ENCODE data around the gene RLF. TPM values are rescaled to one million over a fixed set of nuclear protein-coding genes. Genes with fewer than 3 reads are reported as not detected.

The RLF gene
- total and polyA plus RNA-seq, 9 of the 15 experiments (the other 6 are each of a cell fraction or from before 2014, with no cell fraction given): 3.6 to 35.0 (median 21.2) TPM

DNA sequence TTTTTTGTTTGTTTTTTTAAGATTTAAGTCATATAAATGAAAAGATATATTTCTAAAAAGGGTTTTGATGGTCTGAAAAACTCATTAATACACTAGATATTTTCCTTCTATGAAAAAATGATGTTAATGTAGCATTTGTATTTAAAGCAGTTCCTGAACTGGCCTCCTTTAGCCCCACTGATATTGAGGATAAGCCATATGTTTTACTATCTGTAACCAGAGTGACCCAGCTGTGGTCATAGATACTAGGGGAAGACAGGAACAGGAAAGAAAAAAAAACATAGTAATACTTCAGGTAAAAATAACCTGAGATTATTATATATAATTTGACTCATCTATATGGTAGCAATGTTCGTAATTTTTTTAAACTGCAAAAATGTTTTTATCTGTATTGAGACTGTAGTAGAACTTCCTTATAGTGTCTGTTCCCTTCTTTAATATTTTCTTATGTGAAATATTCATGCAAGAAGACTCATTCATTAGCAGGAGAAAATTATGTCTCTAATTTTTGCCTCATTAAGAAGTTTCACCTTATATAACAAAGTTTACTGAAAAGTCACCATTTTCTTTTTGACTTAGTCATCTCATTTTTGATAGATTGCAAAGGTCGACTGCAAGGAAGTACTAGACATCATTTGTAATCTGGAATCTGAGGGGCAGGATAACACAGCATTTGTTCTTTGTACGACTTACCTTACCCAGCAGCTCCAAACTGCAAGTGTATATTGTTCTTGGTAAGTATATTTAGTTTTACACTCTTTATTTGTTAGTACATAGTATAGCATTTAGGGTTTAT is 61.0 kb downstream of the RLF start (continued):
- TF ChIP-seq, protein P1, sequence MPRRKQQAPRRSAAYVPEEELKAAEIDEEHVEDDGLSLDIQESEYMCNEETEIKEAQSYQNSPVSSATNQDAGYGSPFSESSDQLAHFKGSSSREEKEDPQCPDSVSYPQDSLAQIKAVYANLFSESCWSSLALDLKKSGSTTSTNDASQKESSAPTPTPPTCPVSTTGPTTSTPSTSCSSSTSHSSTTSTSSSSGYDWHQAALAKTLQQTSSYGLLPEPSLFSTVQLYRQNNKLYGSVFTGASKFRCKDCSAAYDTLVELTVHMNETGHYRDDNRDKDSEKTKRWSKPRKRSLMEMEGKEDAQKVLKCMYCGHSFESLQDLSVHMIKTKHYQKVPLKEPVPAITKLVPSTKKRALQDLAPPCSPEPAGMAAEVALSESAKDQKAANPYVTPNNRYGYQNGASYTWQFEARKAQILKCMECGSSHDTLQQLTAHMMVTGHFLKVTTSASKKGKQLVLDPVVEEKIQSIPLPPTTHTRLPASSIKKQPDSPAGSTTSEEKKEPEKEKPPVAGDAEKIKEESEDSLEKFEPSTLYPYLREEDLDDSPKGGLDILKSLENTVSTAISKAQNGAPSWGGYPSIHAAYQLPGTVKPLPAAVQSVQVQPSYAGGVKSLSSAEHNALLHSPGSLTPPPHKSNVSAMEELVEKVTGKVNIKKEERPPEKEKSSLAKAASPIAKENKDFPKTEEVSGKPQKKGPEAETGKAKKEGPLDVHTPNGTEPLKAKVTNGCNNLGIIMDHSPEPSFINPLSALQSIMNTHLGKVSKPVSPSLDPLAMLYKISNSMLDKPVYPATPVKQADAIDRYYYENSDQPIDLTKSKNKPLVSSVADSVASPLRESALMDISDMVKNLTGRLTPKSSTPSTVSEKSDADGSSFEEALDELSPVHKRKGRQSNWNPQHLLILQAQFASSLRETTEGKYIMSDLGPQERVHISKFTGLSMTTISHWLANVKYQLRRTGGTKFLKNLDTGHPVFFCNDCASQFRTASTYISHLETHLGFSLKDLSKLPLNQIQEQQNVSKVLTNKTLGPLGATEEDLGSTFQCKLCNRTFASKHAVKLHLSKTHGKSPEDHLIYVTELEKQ (CRISPR knock-in tag; IDR thresholded peaks at IDR 0.05): no peak
- TF ChIP-seq, protein P2, sequence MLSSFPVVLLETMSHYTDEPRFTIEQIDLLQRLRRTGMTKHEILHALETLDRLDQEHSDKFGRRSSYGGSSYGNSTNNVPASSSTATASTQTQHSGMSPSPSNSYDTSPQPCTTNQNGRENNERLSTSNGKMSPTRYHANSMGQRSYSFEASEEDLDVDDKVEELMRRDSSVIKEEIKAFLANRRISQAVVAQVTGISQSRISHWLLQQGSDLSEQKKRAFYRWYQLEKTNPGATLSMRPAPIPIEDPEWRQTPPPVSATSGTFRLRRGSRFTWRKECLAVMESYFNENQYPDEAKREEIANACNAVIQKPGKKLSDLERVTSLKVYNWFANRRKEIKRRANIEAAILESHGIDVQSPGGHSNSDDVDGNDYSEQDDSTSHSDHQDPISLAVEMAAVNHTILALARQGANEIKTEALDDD (IDR thresholded peaks at IDR 0.05): peak; percentile 69
- TF ChIP-seq TEAD4 (IDR thresholded peaks at IDR 0.05; ENCODE audit: low read length): peak; percentile 95
- no peak for TF ChIP-seq TEAD4 (CRISPR knock-in tag; IDR thresholded peaks at IDR 0.05; ENCODE audit: borderline replicate concordance)
- no peak for TF ChIP-seq ZNF124 (CRISPR knock-in tag; IDR thresholded peaks at IDR 0.05)
- peak; percentile 45; the same call in 1 of the 2 replicates for TF ChIP-seq SOX6 (IDR thresholded peaks at IDR 0.05)
- TF ChIP-seq POLR3G (IDR thresholded peaks at IDR 0.05; ENCODE audit: extremely low read depth, insufficient read length, insufficient replicate concordance): no peak
- TF ChIP-seq POLR2H (tag; IDR thresholded peaks at IDR 0.05; ENCODE audit: low read depth): peak; percentile 32; the same call in 1 of the 2 replicates
- TF ChIP-seq ZNF140 (CRISPR knock-in tag; IDR thresholded peaks at IDR 0.05): no peak
- peak; percentile 95 for TF ChIP-seq SMARCB1 (IDR thresholded peaks at IDR 0.05; ENCODE audit: insufficient read length, low read depth)
- TF ChIP-seq HNRNPUL1 (IDR thresholded peaks at IDR 0.05; ENCODE audit: low read length): no peak
- no peak for TF ChIP-seq SIN3A (IDR thresholded peaks at IDR 0.05; ENCODE audit: borderline replicate concordance in 2 of 2, control insufficient read depth in 1 of 2, low read depth in 2 of 2, low read length in 2 of 2)
- TF ChIP-seq, protein P3, sequence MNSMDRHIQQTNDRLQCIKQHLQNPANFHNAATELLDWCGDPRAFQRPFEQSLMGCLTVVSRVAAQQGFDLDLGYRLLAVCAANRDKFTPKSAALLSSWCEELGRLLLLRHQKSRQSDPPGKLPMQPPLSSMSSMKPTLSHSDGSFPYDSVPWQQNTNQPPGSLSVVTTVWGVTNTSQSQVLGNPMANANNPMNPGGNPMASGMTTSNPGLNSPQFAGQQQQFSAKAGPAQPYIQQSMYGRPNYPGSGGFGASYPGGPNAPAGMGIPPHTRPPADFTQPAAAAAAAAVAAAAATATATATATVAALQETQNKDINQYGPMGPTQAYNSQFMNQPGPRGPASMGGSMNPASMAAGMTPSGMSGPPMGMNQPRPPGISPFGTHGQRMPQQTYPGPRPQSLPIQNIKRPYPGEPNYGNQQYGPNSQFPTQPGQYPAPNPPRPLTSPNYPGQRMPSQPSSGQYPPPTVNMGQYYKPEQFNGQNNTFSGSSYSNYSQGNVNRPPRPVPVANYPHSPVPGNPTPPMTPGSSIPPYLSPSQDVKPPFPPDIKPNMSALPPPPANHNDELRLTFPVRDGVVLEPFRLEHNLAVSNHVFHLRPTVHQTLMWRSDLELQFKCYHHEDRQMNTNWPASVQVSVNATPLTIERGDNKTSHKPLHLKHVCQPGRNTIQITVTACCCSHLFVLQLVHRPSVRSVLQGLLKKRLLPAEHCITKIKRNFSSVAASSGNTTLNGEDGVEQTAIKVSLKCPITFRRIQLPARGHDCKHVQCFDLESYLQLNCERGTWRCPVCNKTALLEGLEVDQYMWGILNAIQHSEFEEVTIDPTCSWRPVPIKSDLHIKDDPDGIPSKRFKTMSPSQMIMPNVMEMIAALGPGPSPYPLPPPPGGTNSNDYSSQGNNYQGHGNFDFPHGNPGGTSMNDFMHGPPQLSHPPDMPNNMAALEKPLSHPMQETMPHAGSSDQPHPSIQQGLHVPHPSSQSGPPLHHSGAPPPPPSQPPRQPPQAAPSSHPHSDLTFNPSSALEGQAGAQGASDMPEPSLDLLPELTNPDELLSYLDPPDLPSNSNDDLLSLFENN (IDR thresholded peaks at IDR 0.05; ENCODE audit: low read depth in 2 of 2, low read length in 2 of 2): 0 out of 4 replicates have a peak, but pooled peaks of 1 of the 2 experiments have one; percentile 47
- TF ChIP-seq KLF16 (IDR thresholded peaks at IDR 0.05): peak; percentile 80
- TF ChIP-seq SMARCA5 (IDR thresholded peaks at IDR 0.05): no peak
- TF ChIP-seq, protein P4, sequence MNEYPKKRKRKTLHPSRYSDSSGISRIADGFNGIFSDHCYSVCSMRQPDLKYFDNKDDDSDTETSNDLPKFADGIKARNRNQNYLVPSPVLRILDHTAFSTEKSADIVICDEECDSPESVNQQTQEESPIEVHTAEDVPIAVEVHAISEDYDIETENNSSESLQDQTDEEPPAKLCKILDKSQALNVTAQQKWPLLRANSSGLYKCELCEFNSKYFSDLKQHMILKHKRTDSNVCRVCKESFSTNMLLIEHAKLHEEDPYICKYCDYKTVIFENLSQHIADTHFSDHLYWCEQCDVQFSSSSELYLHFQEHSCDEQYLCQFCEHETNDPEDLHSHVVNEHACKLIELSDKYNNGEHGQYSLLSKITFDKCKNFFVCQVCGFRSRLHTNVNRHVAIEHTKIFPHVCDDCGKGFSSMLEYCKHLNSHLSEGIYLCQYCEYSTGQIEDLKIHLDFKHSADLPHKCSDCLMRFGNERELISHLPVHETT (CRISPR knock-in tag; conservative IDR thresholded peaks at IDR 0.05 in 1 of 2, IDR thresholded peaks at IDR 0.05 in 1 of 2): peak in 1 of 2 experiments; percentile 74; a peak in 2 of 4 replicates
- peak; percentile 67; the same call in 1 of the 2 replicates for TF ChIP-seq ZNF384 (IDR thresholded peaks at IDR 0.05; ENCODE audit: low read depth, low read length)
